Breast epithelium (tissue), 4 donors: ENCODE measurements around the gene HOXC10. TPM values are rescaled to one million over a fixed set of nuclear protein-coding genes. Genes with fewer than 3 reads are reported as not detected.

Experiments
- DNase-seq, 2 donors: peaks; one replicate each; pipeline ENCODE4 v3.0.0-alpha.2; 2019; ENCODE audit warnings: low spot score in 2 of 2
- H3K27ac ChIP-seq, 2 donors: fragments of 200-600 bp; sonication (generic) in 1 of 2; one replicate each; pipeline ENCODE4 v1.5.1; 2016 to 2019; ENCODE audit warnings: mild to moderate bottlenecking in 1 of 2
- H3K27me3 ChIP-seq, 2 donors: fragments of 200-600 bp; sonication (generic) in 1 of 2; one replicate each; pipeline versions ENCODE4 v1.5.1 to v1.6.0; 2017 to 2019; ENCODE audit warnings: control low read depth in 1 of 2, mild to moderate bottlenecking in 1 of 2
- H3K36me3 ChIP-seq: fragments of 200-600 bp; one replicate; pipeline ENCODE4 v1.5.1; 2019
- H3K4me1 ChIP-seq, 2 donors: fragments of 200-600 bp; sonication (generic); one replicate each; pipeline ENCODE4 v1.5.1; 2016 to 2019; ENCODE audit warnings: control low read depth in 1 of 2
- H3K4me3 ChIP-seq, 3 donors: fragments of 200-600 bp; sonication (generic); 1 replicate in 2 of 3; 2 replicates in 1 of 3; pipeline ENCODE4 v1.5.1; 2016 to 2019; ENCODE audit warnings: mild to moderate bottlenecking in 3 of 3, moderate library complexity in 2 of 3
- H3K9me3 ChIP-seq, 2 donors: fragments of 200-600 bp; sonication (generic) in 1 of 2; one replicate each; pipeline ENCODE4 v1.5.1; 2016 to 2019; ENCODE audit warnings: control low read depth in 1 of 2
- CTCF ChIP-seq, 3 donors: fragments of 450-650 bp; IDR thresholded peaks; one replicate each; pipeline ENCODE4 v1.5.1; 2016 to 2017; ENCODE audit warnings: antibody characterized with exemption in 3 of 3, mild to moderate bottlenecking in 3 of 3, moderate library complexity in 3 of 3
- POLR2A ChIP-seq: fragments of 450-650 bp; IDR thresholded peaks from one replicate; pipeline ENCODE4 v1.6.1; 2016; ENCODE audit warnings: antibody characterized with exemption, mild to moderate bottlenecking, moderate library complexity
- POLR2AphosphoS5 ChIP-seq, 3 donors: sonication (generic); formaldehyde crosslinking; IDR thresholded peaks; one replicate each; pipeline ENCODE4 v1.6.1; 2017; ENCODE audit warnings: antibody characterized with exemption in 3 of 3
- intact Hi-C: fragments of 100-400 bp; cut with DNase I; formaldehyde crosslinking; loops from one replicate; pipeline ENCODE4 v1.15.1; 2023; ENCODE audit warnings: low total_unique reads
- total RNA-seq, 3 donors: library from RNA; depleted of rRNA; stranded (reverse); fragments of >200 nt; gene quantifications; one replicate each; pipeline ENCODE4 v1.1.0, GENCODE V29; 2016

The HOXC10 gene
- total RNA-seq, 3 donors from 2014 or later: 2.0 to 10.9 (median 4.3) TPM

GRCh38 chr12:54003625-54004024 is 18.7 kb downstream of the HOXC10 start:
- DNase-seq: no peak
- TF ChIP-seq POLR2A: no peak
- TF ChIP-seq CTCF (IDR thresholded peaks at IDR 0.05): no peak
- TF ChIP-seq POLR2AphosphoS5 (IDR thresholded peaks at IDR 0.05): no peak
- peaks cover 0 to 3% of the 10 kb centered on the region in 2 donors for H3K27me3 ChIP-seq
- H3K9me3 ChIP-seq: no peaks in the 10 kb centered on the region
- intact Hi-C loops: loop anchor here (10.0 kb wide), 2 partner anchors 201 to 1961 kb away; partner anchors contain the start of genes CDK2 and PMEL
- peak overlapping the region in 2 of 3 donors; percentile 11 to 71 for H3K4me3 ChIP-seq
- H3K27ac ChIP-seq: peak overlapping the region; percentile 7 to 81
- H3K4me1 ChIP-seq: peaks cover 0 to 7% of the 10 kb centered on the region in 2 donors
- no peaks in the 10 kb centered on the region for H3K36me3 ChIP-seq

- intact Hi-C loops: loop anchor here (10.0 kb wide), 2 partner anchors 201 to 1961 kb away; partner anchors contain the start of genes CDK2 and PMEL
- Histone ChIP-seq H3K9me3 (no peaks in the 10 kb centered on the region), H3K27ac (peak overlapping the region; percentile 48 to 81), H3K27me3 (peaks cover 0 to 3% of the 10 kb centered on the region in 2 donors), H3K36me3 (no peaks in the 10 kb centered on the region), H3K4me1 (peaks cover 0 to 7% of the 10 kb centered on the region in 2 donors), H3K4me3 (peak overlapping the region in 2 of 3 donors; percentile 57 to 71)
- no peak for TF ChIP-seq POLR2AphosphoS5 (IDR thresholded peaks at IDR 0.05)
- no peak for TF ChIP-seq CTCF (IDR thresholded peaks at IDR 0.05)
- TF ChIP-seq POLR2A: no peak
- DNase-seq: no peak
These were observed 19.3 kb downstream of the HOXC10 start for GRCh38 chr12:54004063-54004840.

GRCh38 chr12:54004841-54005530 is 20.0 kb downstream of the HOXC10 start:
- H3K27ac ChIP-seq: peak overlapping the region; percentile 48 to 81
- peaks cover 0 to 3% of the 10 kb centered on the region in 2 donors for H3K27me3 ChIP-seq
- intact Hi-C loops: loop anchor here (10.0 kb wide), 2 partner anchors 200 to 1960 kb away; partner anchors contain the start of genes CDK2 and PMEL

GRCh38 chr12:54005531-54005852 is 20.5 kb downstream of the HOXC10 start:
- peak overlapping the region; percentile 48 to 81 for H3K27ac ChIP-seq
- no peak for TF ChIP-seq CTCF (IDR thresholded peaks at IDR 0.05)
- no peak for TF ChIP-seq POLR2A
- TF ChIP-seq POLR2AphosphoS5 (IDR thresholded peaks at IDR 0.05): no peak
- no peak for DNase-seq

More at GRCh38 chr12:54004841-54005530, 20.0 kb downstream of the HOXC10 start:
- H3K9me3 ChIP-seq: no peaks in the 10 kb centered on the region
- H3K4me3 ChIP-seq: peak overlapping the region; percentile 35 to 71 (median 57)
- H3K4me1 ChIP-seq: peaks cover 0 to 7% of the 10 kb centered on the region in 2 donors
- TF ChIP-seq CTCF (IDR thresholded peaks at IDR 0.05) (no peak), POLR2A (no peak), POLR2AphosphoS5 (IDR thresholded peaks at IDR 0.05) (peak in 1 of 3 donors; percentile 16)
- DNase-seq: no peak
- H3K36me3 ChIP-seq: no peaks in the 10 kb centered on the region

More at GRCh38 chr12:54005531-54005852, 20.5 kb downstream of the HOXC10 start:
- H3K36me3 ChIP-seq: no peaks in the 10 kb centered on the region
- intact Hi-C loops: loop anchor here (10.0 kb wide), 2 partner anchors 199 to 1959 kb away; partner anchors contain the start of genes CDK2 and PMEL
- peaks cover 0 to 7% of the 10 kb centered on the region in 2 donors for H3K4me1 ChIP-seq
- peak overlapping the region; percentile 35 to 71 (median 57) for H3K4me3 ChIP-seq
- H3K9me3 ChIP-seq: no peaks in the 10 kb centered on the region
- peaks cover 0 to 3% of the 10 kb centered on the region in 2 donors for H3K27me3 ChIP-seq
